HFF-Myc (cell line): ENCODE results near the gene EML3.
"Not testable (repeated sequence)": the region's sequence is repeated elsewhere in the genome, so short reads cannot be mapped to it uniquely, and the experiment has no call there.

Experiments used
- DNase-seq: peaks from one replicate; pipeline ENCODE4 v3.0.0-alpha.2; 2011; ENCODE audit warnings: low read depth; ENCODE audit errors: extremely low read depth
- H3K4me3 ChIP-seq: replicated peaks from 2 replicates; pipeline ENCODE4 v1.5.1; 2011; ENCODE audit warnings: low read depth, mild to moderate bottlenecking, control low read depth, low read length
- CTCF ChIP-seq: IDR thresholded peaks from 2 replicates; pipeline ENCODE4 v1.5.1; 2012; ENCODE audit warnings: mild to moderate bottlenecking, low read depth, low read length, control low read depth; ENCODE audit errors: missing control alignments

The EML3 gene

GRCh38 chr11:62567018-62567633 lies 45.4 kb downstream of the EML3 start:
- no peak for DNase-seq
- peak overlapping the region; percentile 12; the same call in 1 of the 2 replicates for H3K4me3 ChIP-seq
- TF ChIP-seq CTCF: no peak

- no peak for TF ChIP-seq CTCF
- DNase-seq: no peak
- no peak overlapping the region for H3K4me3 ChIP-seq
Measured at GRCh38 chr11:62566247-62566646, 46.3 kb downstream of the EML3 start.

- no peak overlapping the region for H3K4me3 ChIP-seq
- DNase-seq: no peak
- no peak for TF ChIP-seq CTCF
Measured at GRCh38 chr11:62565100-62565802, 47.3 kb downstream of the EML3 start.

- not testable (repeated sequence) for H3K4me3 ChIP-seq
Measured at GRCh38 chr11:62561677-62562230, 50.8 kb downstream of the EML3 start.

GRCh38 chr11:62560566-62561103 lies 51.9 kb downstream of the EML3 start:
- DNase-seq: peak; percentile 97
- no peak overlapping the region for H3K4me3 ChIP-seq
- TF ChIP-seq CTCF: peak; percentile 87

More at GRCh38 chr11:62561677-62562230, 50.8 kb downstream of the EML3 start:
- not testable (repeated sequence) for DNase-seq

- not testable (repeated sequence) for H3K4me3 ChIP-seq, DNase-seq
Measured at GRCh38 chr11:62559626-62560025, 52.9 kb downstream of the EML3 start.

- TF ChIP-seq CTCF: no peak
- no peak overlapping the region for H3K4me3 ChIP-seq
- DNase-seq: no peak
Measured at GRCh38 chr11:62559204-62559603, 53.4 kb downstream of the EML3 start.
